Activated naive CD8-positive, alpha-beta T cell treated with anti-CD3 and anti-CD28 coated beads, Interleukin-2, amount 50 U/mL, for 24 hours (primary cell): ENCODE measurements around the gene HMGB4.

ENCODE experiments used
- ATAC-seq: fragments of 150-1000 bp; cut with Tn5 transposase; one replicate; pipeline ENCODE4 v1.10.0; 2021
- DNase-seq: peaks from one replicate; pipeline ENCODE4 v3.0.0; 2021
- H3K27ac Mint-ChIP-seq: one replicate; pipeline ENCODE4 v1.8.0; 2021; ENCODE audit warnings: mild to moderate bottlenecking, mixed read lengths
- H3K27me3 Mint-ChIP-seq: one replicate; pipeline ENCODE4 v1.8.0; 2021; ENCODE audit warnings: mixed read lengths
- H3K36me3 Mint-ChIP-seq: one replicate; pipeline ENCODE4 v1.8.0; 2021; ENCODE audit warnings: low read depth, mixed read lengths
- H3K4me1 Mint-ChIP-seq: one replicate; pipeline ENCODE4 v1.8.0; 2021; ENCODE audit warnings: mixed read lengths
- H3K4me3 Mint-ChIP-seq: one replicate; pipeline ENCODE4 v1.8.0; 2021; ENCODE audit warnings: mild to moderate bottlenecking, moderate library complexity, mixed read lengths
- H3K9me3 Mint-ChIP-seq: one replicate; pipeline ENCODE4 v1.8.0; 2021; ENCODE audit warnings: mixed read lengths

Gene HMGB4

DNA sequence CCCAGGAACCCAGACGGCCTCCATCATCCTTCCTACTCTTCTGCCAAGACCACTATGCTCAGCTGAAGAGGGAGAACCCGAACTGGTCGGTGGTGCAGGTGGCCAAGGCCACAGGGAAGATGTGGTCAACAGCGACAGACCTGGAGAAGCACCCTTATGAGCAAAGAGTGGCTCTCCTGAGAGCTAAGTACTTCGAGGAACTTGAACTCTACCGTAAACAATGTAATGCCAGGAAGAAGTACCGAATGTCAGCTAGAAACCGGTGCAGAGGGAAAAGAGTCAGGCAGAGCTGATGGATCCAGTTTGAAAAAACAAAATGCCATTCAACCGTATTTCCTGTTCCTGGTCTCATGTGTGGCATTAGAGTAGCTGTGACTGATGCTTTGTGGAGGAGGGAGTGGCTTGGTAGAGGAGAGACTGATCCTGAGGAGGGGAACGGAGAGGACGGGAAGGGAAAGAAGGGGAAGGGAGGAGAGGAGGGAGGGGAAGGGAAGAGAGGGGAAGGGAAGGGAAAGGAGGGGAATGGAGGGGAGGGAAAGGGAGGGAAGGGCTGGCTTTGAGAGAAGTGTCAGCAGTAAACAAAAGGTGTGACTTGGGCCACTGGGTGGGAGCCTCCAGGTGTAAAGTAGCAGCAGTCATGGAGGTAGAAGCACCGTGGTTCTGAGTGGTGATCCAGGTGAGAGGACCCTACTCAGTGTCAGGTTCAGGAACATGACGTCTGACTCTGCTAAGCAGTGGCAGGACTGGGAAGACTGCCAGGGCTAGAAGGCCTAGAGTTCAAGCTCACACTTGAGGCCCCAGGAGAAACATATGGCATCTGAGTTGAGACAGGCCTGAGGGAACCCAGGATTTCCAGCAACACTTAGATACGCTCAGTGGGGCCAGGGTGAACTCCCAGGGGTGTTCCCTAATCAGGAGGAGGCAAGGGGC is 846 bp downstream of the HMGB4 start:
- Mint-ChIP-seq H3K4me3 (no peak overlapping the region), H3K36me3 (no peaks in the 10 kb centered on the region), H3K9me3 (no peaks in the 10 kb centered on the region), H3K27ac (no peak overlapping the region), H3K4me1 (peaks cover 5% of the 10 kb centered on the region), H3K27me3 (peaks cover 18% of the 10 kb centered on the region)
- ATAC-seq (no peak), DNase-seq (no peak)

DNA sequence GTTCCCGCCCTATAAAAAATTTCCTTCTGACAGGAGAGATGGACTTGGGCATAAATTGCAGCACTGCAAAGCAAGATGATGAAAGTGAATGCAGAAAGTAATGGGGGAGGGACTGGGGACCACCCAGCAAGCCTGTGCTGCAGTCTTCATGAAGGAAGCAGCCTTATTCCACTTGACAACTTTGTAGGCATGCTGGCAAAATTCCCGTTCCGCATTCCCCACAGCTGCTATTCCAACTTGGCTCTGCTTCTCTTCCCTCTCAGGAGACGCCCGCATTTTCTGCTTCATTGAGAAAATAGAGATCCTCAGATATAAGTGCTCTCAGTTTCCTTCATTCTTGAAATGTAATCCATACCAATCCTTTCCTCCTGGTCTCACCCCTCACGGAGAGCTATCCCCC is 2.4 kb downstream of the HMGB4 start:
- no peaks in the 10 kb centered on the region for H3K9me3 Mint-ChIP-seq
- ATAC-seq = no peak

DNA sequence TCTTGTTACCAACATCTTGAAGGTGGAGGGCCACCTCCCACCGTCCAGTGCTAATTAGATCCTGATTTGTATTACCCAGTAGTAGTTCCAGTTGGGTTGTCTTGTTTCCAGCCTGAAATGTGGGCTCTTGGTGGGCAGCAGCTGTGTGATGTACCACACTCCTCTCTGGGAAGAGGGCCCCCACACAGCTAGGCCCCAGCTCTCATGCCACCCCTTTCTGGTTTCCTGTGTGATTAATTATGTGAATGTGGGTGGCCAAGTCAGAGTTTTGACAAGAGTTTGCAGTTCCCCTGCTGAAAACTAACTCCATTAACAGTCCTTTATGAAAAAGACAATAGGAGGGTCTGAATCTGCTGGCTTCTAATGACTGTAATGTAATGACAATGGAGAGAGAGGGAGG is 3.8 kb downstream of the HMGB4 start:
- ATAC-seq (no peak), DNase-seq (no peak)
- Mint-ChIP-seq H3K9me3 (no peaks in the 10 kb centered on the region), H3K27me3 (peaks cover 22% of the 10 kb centered on the region), H3K36me3 (no peaks in the 10 kb centered on the region), H3K27ac (no peak overlapping the region), H3K4me1 (peaks cover 15% of the 10 kb centered on the region), H3K4me3 (no peak overlapping the region)

More for the DNA sequence above, 2.4 kb downstream of the HMGB4 start:
- Mint-ChIP-seq H3K36me3 (no peaks in the 10 kb centered on the region), H3K27me3 (peaks cover 22% of the 10 kb centered on the region), H3K4me3 (no peak overlapping the region), H3K27ac (no peak overlapping the region), H3K4me1 (peaks cover 5% of the 10 kb centered on the region)
- DNase-seq = no peak

DNA sequence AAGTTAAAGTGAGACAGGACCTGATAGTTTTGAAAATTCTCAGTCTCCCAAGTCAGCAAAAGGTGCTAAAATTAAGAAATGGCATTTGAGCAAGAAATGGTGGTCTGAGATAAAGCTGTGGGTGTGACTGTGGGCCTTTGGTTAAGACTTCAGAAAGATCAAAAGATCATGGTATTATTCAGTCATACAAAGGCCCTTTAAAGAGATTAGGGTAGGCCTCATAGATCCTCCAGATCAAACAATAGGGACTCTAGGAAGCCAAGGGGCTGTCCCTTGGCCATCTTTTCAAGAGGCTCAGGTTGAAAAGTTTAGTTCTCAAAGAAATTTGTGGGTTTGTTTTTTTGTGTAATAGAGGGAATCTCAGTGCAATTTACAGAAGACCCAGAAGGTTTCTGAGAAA is 8.4 kb downstream of the HMGB4 start:
- Mint-ChIP-seq H3K4me1 (peaks cover 15% of the 10 kb centered on the region), H3K27me3 (peaks cover 21% of the 10 kb centered on the region), H3K4me3 (no peak overlapping the region), H3K36me3 (no peaks in the 10 kb centered on the region), H3K27ac (no peak overlapping the region), H3K9me3 (no peaks in the 10 kb centered on the region)
- ATAC-seq (peak; percentile 83), DNase-seq (no peak)

DNA sequence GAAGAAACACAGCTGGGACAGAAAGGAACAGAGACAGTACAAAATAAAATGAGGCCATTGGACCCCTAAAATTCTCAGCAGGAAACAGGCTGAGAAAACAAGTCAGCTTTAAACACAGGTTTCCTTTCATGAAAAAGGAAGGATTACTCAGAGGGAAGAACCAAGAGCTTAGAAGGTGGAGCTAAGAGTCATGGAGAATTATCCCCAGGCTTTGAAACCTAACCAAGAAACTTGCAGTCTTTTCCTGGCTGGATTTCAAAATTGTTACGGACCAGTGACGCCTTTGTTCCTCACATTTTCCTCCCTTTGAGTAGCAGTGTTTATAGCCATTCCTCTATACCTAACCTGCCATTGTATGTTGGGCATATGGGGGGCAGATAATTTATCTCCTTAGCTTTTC is 8.8 kb downstream of the HMGB4 start:
- H3K27ac Mint-ChIP-seq = no peak overlapping the region
- no peak for ATAC-seq
- no peak for DNase-seq
- H3K4me1 Mint-ChIP-seq = peaks cover 13% of the 10 kb centered on the region
- H3K36me3 Mint-ChIP-seq = no peaks in the 10 kb centered on the region
- H3K9me3 Mint-ChIP-seq = no peaks in the 10 kb centered on the region
- peaks cover 21% of the 10 kb centered on the region for H3K27me3 Mint-ChIP-seq
- no peak overlapping the region for H3K4me3 Mint-ChIP-seq

DNA sequence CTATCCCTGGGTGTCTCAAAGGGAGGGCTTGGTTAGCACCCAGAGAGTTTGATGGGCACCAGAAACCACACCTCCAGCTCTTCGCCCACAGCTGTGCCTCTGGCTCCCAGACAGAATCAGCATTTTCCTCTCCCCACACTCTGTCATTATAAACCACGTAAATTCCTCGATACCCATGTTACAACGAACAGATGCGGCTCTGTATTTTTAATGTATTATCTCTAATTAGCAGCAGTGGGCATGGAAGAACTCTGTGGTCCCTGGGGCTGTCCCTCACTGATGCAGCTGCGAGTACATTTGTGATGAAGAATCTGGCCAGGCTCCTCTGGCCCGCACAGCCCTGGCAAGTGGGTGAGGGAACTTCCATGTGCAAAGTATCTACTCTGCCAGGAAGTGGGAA is 10.8 kb downstream of the HMGB4 start:
- ATAC-seq = no peak
- H3K27me3 Mint-ChIP-seq = peaks cover 19% of the 10 kb centered on the region

DNA sequence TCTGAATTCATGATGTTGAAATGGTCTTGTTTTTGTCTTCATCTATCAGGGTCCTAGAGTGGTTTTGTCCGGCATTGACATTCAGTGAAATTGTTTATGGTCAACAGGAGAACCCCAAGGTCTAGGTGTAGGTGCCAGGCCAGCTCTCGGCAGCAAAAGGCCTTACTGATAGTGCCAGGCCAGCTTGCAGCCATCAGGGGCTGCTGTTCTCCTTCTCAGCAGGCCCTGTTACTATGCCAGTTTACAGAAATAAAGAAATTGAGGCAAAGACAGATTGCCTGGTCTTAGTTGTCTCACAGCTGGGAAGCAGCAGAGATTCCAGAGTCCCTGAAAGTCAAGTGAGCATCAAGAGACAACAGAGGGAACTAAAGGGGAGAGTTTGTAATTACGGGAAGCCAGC is 12.0 kb downstream of the HMGB4 start:
- no peak for ATAC-seq
- H3K9me3 Mint-ChIP-seq = no peaks in the 10 kb centered on the region
- H3K27ac Mint-ChIP-seq = no peak overlapping the region
- DNase-seq = no peak
- no peaks in the 10 kb centered on the region for H3K36me3 Mint-ChIP-seq
- peaks cover 19% of the 10 kb centered on the region for H3K27me3 Mint-ChIP-seq
- peaks cover 10% of the 10 kb centered on the region for H3K4me1 Mint-ChIP-seq
- no peak overlapping the region for H3K4me3 Mint-ChIP-seq

More for the DNA sequence above, 10.8 kb downstream of the HMGB4 start:
- Mint-ChIP-seq H3K36me3 (no peaks in the 10 kb centered on the region), H3K9me3 (no peaks in the 10 kb centered on the region), H3K4me1 (peaks cover 10% of the 10 kb centered on the region), H3K27ac (no peak overlapping the region), H3K4me3 (no peak overlapping the region)
- DNase-seq = no peak

DNA sequence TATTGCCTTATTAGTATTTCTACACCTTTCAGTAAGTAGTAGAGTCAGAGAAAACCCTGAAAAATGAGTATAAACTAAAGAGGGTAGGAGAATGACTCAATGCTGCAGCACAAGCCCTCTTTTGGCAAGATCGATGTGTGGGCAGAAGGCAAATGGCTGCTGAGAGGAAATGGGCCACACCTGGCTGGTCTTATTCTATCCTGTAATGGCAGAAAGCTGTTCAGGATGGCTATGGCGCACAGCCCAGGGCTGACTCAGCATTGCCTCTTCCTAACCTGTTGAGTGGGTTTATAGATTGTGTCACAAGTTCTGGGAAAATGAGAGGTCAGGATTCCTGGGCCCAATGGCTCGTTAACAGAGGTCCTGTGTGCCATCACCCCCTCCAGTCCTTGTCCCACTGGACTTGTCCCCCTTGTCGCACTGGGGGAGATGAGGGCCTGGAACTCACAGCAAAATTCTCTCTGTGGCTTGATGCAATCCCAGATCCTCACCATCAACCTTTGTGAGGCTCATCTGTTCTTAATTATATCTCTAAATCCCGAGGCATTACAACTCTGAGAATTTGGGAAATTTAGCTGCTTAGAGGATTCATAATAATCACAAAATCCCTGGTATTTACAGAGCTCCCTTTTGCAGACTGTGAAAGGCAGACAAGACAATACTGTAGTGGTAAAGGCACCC is 13.2 kb downstream of the HMGB4 start:
- DNase-seq = no peak
- Mint-ChIP-seq H3K4me1 (peaks cover 5% of the 10 kb centered on the region), H3K36me3 (no peaks in the 10 kb centered on the region), H3K4me3 (no peak overlapping the region), H3K9me3 (no peaks in the 10 kb centered on the region), H3K27me3 (peaks cover 21% of the 10 kb centered on the region), H3K27ac (no peak overlapping the region)
- ATAC-seq = no peak

DNA sequence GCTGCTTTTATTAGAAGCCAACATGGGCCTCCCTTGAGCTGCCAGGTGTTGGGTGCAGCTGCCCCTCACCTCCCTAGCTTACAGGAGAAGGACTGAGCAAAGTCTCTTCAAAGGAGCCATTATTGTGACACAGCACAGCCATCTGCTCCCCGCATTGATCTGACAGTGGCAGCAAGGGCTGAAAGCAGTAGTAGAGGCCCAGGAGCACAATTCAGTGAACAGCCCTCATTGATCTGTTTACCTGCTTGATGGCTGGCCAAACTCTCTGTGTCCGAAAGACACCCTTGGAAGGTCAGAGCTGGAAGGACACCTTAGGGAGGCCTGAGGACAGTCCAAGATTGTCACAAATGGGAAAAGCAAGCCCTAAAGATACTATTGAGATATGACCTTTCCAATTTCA is 14.5 kb downstream of the HMGB4 start:
- Mint-ChIP-seq H3K36me3 (no peaks in the 10 kb centered on the region), H3K27me3 (peaks cover 21% of the 10 kb centered on the region), H3K27ac (no peak overlapping the region), H3K4me1 (no peaks in the 10 kb centered on the region), H3K4me3 (no peak overlapping the region), H3K9me3 (no peaks in the 10 kb centered on the region)
- ATAC-seq (no peak), DNase-seq (no peak)

DNA sequence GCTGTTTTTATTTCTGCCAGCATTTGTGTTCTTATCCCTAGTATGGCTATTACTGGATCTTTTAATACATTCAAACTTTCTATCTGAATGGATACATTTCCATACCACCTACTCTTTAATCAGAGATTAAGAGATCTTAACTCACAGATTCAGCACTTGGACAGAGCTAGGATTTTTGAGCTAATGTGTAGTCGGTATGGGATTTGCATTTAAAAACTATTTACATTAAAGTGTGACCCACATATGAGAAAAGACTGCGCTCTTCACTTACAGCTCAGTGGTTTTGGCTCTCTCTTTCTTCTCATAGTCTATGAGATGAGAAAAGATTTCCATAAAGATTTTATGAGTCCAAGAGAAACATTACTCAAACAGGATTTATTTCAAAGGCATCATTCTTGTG is 16.4 kb downstream of the HMGB4 start:
- Mint-ChIP-seq H3K4me3 (no peak overlapping the region), H3K4me1 (no peaks in the 10 kb centered on the region), H3K27ac (no peak overlapping the region), H3K9me3 (no peaks in the 10 kb centered on the region), H3K36me3 (no peaks in the 10 kb centered on the region), H3K27me3 (peaks cover 18% of the 10 kb centered on the region)
- ATAC-seq (no peak), DNase-seq (no peak)

DNA sequence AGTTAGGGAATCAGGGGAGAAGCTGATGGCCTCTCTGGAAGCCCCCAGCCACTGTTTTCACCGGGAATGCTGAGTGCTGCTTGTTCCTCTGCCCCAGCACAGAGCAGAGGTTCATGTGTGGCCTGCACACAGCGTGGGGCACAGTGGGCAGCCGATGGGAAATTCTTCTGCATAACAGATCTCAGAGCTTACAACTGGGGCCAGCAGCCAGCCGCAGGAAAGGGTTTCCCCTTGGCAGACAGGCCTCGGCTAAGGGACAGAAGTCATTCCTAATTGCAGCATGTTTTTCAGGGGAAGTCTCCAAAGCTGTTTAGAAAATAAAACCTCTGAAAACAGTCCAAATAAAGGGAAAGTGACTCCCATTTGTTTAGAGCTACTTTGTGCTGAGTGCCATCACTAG is 22.6 kb downstream of the HMGB4 start:
- DNase-seq (no peak), ATAC-seq (no peak)
- H3K9me3 Mint-ChIP-seq = no peaks in the 10 kb centered on the region
- H3K36me3 Mint-ChIP-seq = no peaks in the 10 kb centered on the region
- H3K27ac Mint-ChIP-seq = no peak overlapping the region
- no peaks in the 10 kb centered on the region for H3K4me1 Mint-ChIP-seq
- H3K27me3 Mint-ChIP-seq = peaks cover 11% of the 10 kb centered on the region
- H3K4me3 Mint-ChIP-seq = no peak overlapping the region

DNA sequence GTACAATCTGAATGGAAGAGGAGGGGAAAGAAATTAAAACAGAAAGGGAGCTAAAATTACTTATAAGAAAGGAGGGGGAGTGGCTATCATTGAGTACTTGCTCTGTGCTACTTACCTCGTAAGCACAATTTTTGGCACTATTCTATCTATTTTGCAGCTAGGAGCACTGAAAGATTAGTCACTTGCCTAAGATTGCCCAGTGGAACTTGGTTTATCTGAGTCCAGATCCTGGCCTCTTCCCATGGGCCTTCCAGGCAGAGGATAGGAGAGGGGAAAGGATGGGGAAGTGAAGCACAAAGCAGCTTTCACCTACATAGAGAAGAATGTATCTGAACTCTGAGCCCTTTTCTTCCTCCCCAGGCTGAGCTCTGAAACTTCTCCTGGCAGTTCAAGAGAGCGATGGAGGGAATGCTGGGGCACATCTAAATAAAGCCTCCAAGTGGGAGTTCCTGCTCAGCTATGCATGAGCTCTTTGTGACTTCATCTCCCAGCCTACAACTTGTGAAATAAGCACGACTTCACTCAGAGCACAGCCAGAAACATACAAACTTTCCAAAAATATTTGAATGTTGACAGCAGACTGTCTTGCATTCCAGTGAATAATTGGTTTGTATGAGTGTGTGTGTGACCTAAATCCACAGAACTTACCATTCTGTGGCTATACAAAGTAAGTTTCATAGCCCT is 29.4 kb downstream of the HMGB4 start:
- Mint-ChIP-seq H3K27ac (no peak overlapping the region), H3K27me3 (peaks cover 7% of the 10 kb centered on the region), H3K4me3 (no peak overlapping the region), H3K4me1 (no peaks in the 10 kb centered on the region), H3K9me3 (no peaks in the 10 kb centered on the region), H3K36me3 (no peaks in the 10 kb centered on the region)
- ATAC-seq = no peak
- no peak for DNase-seq

DNA sequence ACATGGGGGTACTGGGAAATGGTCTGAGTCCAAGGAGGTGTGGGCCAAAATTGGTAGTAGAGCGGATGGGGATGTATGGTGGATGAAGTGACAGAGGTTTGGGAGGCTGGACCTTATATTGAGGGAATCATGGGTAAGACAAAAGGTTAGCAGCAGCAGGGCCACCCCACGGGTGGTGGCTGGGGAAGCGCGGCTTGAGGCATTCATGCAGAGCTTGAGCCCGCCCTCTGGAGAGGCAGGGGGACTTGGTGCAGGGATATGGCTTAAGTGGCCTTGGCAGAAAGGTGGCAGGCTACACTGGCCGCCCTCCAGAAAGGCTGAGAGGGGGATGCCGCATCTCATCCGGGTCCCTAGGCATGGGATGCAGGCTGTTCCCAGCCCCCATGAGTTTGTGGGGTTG is 31.5 kb downstream of the HMGB4 start:
- peaks cover 7% of the 10 kb centered on the region for H3K27me3 Mint-ChIP-seq
- no peaks in the 10 kb centered on the region for H3K4me1 Mint-ChIP-seq
- ATAC-seq (no peak), DNase-seq (no peak)
- H3K36me3 Mint-ChIP-seq = no peaks in the 10 kb centered on the region
- no peak overlapping the region for H3K4me3 Mint-ChIP-seq
- no peak overlapping the region for H3K27ac Mint-ChIP-seq
- no peaks in the 10 kb centered on the region for H3K9me3 Mint-ChIP-seq

DNA sequence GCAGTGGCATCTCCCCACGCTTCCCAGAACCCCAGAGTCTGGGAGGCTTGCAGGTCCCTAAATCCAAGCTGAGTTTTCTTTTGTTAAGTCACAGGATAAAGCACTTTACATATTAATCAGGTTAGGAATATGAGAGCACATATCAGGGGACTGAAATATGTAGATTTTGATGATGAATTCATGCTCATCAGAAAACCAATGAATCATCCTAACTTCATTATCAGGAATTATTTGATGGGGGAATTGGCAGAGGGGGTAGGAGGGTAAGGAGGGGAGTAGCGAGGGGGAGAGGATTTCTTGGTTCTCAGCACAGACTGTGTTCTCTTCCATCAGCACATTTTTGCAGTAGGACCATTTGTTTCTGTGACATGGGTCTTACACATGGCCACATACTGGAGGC is 32.1 kb downstream of the HMGB4 start:
- DNase-seq (no peak), ATAC-seq (no peak)
- H3K4me3 Mint-ChIP-seq = no peak overlapping the region
- no peaks in the 10 kb centered on the region for H3K4me1 Mint-ChIP-seq
- no peaks in the 10 kb centered on the region for H3K9me3 Mint-ChIP-seq
- H3K27ac Mint-ChIP-seq = no peak overlapping the region
- H3K27me3 Mint-ChIP-seq = peaks cover 9% of the 10 kb centered on the region
- no peaks in the 10 kb centered on the region for H3K36me3 Mint-ChIP-seq
